Neural cell (in vitro differentiated cells): ENCODE measurements around the gene RFT1. TPM values are rescaled to one million over a fixed set of nuclear protein-coding genes. Genes with fewer than 3 reads are reported as not detected.

ENCODE experiments used
- H2AFZ ChIP-seq: fragments of 200-600, 300-800 bp; sonication (generic), shearing (Covaris generic); 2 replicates; pipeline ENCODE4 v1.6.0; 2014; ENCODE audit warnings: low read depth, mild to moderate bottlenecking, antibody characterized with exemption, low read length, moderate library complexity
- H3F3A ChIP-seq: fragments of 200-600 bp; shearing (Covaris generic); 2 replicates; pipeline ENCODE4 v1.6.1; 2016; ENCODE audit warnings: mild to moderate bottlenecking, moderate library complexity, mixed read lengths, antibody characterized with exemption, low read length; ENCODE audit not compliant: insufficient read depth, poor library complexity, severe bottlenecking
- H3K27ac ChIP-seq: fragments of 200-600, 300-800 bp; sonication (generic), shearing (Covaris generic); 2 replicates; pipeline ENCODE4 v1.5.1; 2014; ENCODE audit warnings: mild to moderate bottlenecking, low read length, moderate library complexity
- H3K27me3 ChIP-seq: fragments of 300-800, 200-600 bp; sonication (generic), shearing (Covaris generic); 2 replicates; pipeline ENCODE4 v1.6.0; 2014; ENCODE audit warnings: mild to moderate bottlenecking, low read depth, low read length, moderate library complexity; ENCODE audit not compliant: insufficient read depth
- H3K36me3 ChIP-seq: fragments of 300-800, 200-600 bp; sonication (generic), shearing (Covaris generic); 2 replicates; pipeline ENCODE4 v1.5.1; 2014; ENCODE audit warnings: mild to moderate bottlenecking, antibody characterized with exemption, low read length, moderate library complexity; ENCODE audit not compliant: insufficient read depth
- H3K4me2 ChIP-seq: fragments of 300-800, 200-600 bp; sonication (generic), shearing (Covaris generic); 2 replicates; pipeline ENCODE4 v1.6.0; 2014; ENCODE audit warnings: mild to moderate bottlenecking, low read length
- H3K4me3 ChIP-seq: fragments of 300-800, 200-600 bp; sonication (generic), shearing (Covaris generic); 2 replicates; pipeline ENCODE4 v1.5.1; 2014; ENCODE audit warnings: mild to moderate bottlenecking, low read length, moderate library complexity
- H3K79me2 ChIP-seq: fragments of 200-600 bp; shearing (Covaris generic); replicated peaks from 2 replicates; pipeline ENCODE4 v1.6.0; 2014; ENCODE audit warnings: mild to moderate bottlenecking, low read length, moderate library complexity; ENCODE audit not compliant: insufficient read depth
- H3K9ac ChIP-seq: fragments of 300-800, 200-600 bp; sonication (generic), shearing (Covaris generic); 2 replicates; pipeline ENCODE4 v1.6.1; 2016; ENCODE audit warnings: mild to moderate bottlenecking, low read length, mixed read lengths
- H3K9me2 ChIP-seq: fragments of 200-600 bp; shearing (Covaris generic); 2 replicates; pipeline ENCODE4 v1.6.1; 2016; ENCODE audit warnings: mild to moderate bottlenecking, low read length, mixed read lengths; ENCODE audit not compliant: insufficient read depth
- H3K9me3 ChIP-seq: fragments of 200-600, 300-800 bp; sonication (generic), shearing (Covaris generic); 2 replicates; pipeline ENCODE4 v1.6.1; 2016; ENCODE audit warnings: mild to moderate bottlenecking, mixed run types, low read length, moderate library complexity, mixed read lengths
- H4K20me1 ChIP-seq: fragments of 200-600 bp; shearing (Covaris generic); 2 replicates; pipeline ENCODE4 v1.6.1; 2016; ENCODE audit warnings: mild to moderate bottlenecking, mixed run types; ENCODE audit not compliant: insufficient read depth
- EP300 ChIP-seq: fragments of 450-650 bp; conservative IDR thresholded peaks from 2 replicates; pipeline ENCODE4 v1.6.1; 2014; ENCODE audit warnings: antibody characterized with exemption, mild to moderate bottlenecking, moderate library complexity; ENCODE audit not compliant: poor library complexity, severe bottlenecking
- EZH2 ChIP-seq: fragments of 200-600, 300-800 bp; shearing (Covaris generic), sonication (generic); IDR thresholded peaks from 2 replicates; pipeline ENCODE4 v1.6.1; 2014; ENCODE audit warnings: antibody characterized with exemption, low read length, borderline replicate concordance, mild to moderate bottlenecking; ENCODE audit not compliant: insufficient read depth, poor library complexity, severe bottlenecking
- MXI1 ChIP-seq: fragments of 450-650 bp; conservative IDR thresholded peaks from 2 replicates; pipeline ENCODE4 v1.6.1; 2014; ENCODE audit warnings: antibody characterized with exemption, mild to moderate bottlenecking; ENCODE audit not compliant: poor library complexity, severe bottlenecking
- POLR2AphosphoS5 ChIP-seq: IDR thresholded peaks from 2 replicates; pipeline ENCODE4 v1.6.1; 2012
- RAD21 ChIP-seq: fragments of 450-650 bp; conservative IDR thresholded peaks from 2 replicates; pipeline ENCODE4 v1.6.1; 2014; ENCODE audit warnings: antibody characterized with exemption, mild to moderate bottlenecking, moderate library complexity
- SMC3 ChIP-seq: fragments of 450-650 bp; conservative IDR thresholded peaks from 2 replicates; pipeline ENCODE4 v1.6.1; 2014; ENCODE audit warnings: antibody characterized with exemption, mild to moderate bottlenecking, moderate library complexity; ENCODE audit not compliant: poor library complexity
- TAF1 ChIP-seq: IDR thresholded peaks from 2 replicates; pipeline ENCODE4 v1.6.1; 2012; ENCODE audit warnings: low read depth
- polyA plus RNA-seq: library from polyadenylated mRNA; depleted of rRNA; stranded (reverse); fragments of >200 nt; gene quantifications from 2 replicates; pipeline ENCODE4 v1.2.3, GENCODE V29; 2014
- TF ChIP-seq, protein P1 (sequence below): fragments of 450-650 bp; IDR thresholded peaks from 2 replicates; pipeline ENCODE4 v1.5.1; 2014; ENCODE audit warnings: antibody characterized with exemption, mild to moderate bottlenecking, moderate library complexity; ENCODE audit not compliant: poor library complexity, severe bottlenecking

RFT1 gene
- polyA plus RNA-seq, 1 donor from 2014 or later, result 6.1 TPM

DNA sequence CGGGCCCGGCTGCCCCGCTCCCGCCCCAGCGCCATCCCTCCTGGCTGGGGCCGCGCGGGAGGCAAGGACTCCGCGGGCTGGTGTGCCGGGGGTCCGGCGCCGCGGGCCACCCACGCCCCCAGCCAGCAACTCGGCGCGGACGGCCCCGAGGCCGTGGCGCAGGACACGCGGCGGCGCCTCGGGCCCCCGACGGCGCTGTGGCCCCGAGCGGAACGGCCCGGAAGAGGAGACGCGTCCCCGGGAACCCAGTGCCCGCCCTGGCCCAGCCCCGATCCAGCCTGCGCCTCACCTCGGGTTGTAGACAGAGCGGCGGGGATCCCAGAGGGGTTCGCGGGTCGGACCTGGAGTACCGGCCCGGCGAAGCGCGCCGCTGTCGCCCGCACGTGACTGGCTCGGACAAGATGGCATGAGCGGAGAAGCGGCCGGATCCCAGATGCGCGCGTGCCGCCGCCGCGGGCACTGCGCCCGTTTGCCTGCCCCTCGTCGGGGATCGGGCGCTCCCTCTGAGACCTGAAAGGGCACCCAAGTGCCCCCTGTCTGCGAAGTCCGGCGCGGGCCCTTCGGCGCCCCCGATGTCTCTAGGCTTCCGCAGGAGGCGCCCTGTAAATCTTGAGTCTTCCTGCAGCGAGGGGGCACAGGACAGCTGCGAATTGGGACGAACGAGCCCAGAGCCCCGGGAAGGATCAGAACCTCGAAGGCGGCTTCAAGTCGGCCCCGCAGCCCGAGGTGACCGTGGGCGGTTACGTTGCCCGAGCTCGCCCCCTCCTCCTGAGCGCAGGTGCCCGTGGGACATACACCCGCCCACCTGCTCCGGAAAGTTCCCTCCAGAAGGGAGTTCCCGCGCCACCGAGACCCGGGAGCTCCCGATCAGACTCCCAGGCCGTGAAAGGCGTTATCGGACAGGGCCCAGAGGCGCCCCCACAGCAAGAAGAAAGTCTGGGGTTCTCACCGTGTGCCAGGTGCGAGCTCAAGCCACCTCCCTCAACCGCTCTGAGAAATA is 83.8 kb downstream of the RFT1 start:
- Histone ChIP-seq H3K27ac (no peak overlapping the region), H3K36me3 (no peaks in the 10 kb centered on the region), H3K9ac (peak overlapping the region; percentile 72), H3K27me3 (peaks cover 19% of the 10 kb centered on the region), H3K4me3 (peak overlapping the region; percentile 75), H3K9me2 (no peaks in the 10 kb centered on the region), H3K79me2 (peaks cover 16% of the 10 kb centered on the region), H3F3A (no peaks in the 10 kb centered on the region), H4K20me1 (no peaks in the 10 kb centered on the region), H3K4me2 (no peak overlapping the region), H2AFZ (peak overlapping the region; percentile 21), H3K9me3 (no peaks in the 10 kb centered on the region)
- TF ChIP-seq, protein P1, sequence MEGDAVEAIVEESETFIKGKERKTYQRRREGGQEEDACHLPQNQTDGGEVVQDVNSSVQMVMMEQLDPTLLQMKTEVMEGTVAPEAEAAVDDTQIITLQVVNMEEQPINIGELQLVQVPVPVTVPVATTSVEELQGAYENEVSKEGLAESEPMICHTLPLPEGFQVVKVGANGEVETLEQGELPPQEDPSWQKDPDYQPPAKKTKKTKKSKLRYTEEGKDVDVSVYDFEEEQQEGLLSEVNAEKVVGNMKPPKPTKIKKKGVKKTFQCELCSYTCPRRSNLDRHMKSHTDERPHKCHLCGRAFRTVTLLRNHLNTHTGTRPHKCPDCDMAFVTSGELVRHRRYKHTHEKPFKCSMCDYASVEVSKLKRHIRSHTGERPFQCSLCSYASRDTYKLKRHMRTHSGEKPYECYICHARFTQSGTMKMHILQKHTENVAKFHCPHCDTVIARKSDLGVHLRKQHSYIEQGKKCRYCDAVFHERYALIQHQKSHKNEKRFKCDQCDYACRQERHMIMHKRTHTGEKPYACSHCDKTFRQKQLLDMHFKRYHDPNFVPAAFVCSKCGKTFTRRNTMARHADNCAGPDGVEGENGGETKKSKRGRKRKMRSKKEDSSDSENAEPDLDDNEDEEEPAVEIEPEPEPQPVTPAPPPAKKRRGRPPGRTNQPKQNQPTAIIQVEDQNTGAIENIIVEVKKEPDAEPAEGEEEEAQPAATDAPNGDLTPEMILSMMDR, result peak; percentile 61
- TF ChIP-seq EZH2 (no peak), MXI1 (peak; percentile 62), EP300 (no peak), POLR2AphosphoS5 (no peak), RAD21 (no peak), TAF1 (no peak)

DNA sequence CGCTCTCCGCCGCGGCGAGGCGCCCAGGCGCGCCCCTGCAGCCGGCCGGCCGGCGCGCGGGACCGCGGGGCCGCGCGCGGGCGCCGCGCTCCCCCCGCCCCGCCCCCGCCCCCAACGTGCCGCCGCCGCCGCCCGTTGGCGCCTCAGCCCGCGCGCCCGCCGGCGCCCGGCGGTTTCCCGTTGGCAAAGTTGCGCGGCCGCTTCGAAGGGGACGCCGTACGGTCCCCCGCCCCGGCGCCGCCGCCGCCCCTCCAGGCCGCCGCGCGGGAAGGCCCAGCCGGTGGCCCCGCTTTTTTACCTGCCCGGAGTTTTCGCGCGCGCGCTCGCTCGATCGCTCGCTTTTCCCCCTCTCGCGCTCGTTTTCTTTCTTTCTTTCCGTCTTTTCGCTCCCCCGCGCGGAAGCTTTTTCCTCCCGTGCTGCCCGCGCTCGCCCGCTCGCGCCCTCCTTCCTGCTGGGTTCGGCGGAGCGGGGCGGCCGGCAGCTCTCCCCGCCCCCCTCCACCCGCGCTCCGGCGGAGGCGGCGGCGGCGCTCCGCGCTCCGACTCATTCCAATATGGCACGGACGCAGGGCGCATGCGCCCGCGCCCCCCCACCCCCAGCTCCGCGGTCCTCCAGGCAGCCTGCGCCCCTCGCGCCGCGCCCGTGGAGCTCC is 84.6 kb downstream of the RFT1 start, which contains the start of gene SFMBT1:
Gene SFMBT1, minus strand, starts transcription at position 556 of the 653 bp plus-strand sequence. CDS start 76,945 bp downstream, outside the sequence.
- Histone ChIP-seq H3K9ac (peak within 1 kb of the TSS; percentile 72), H4K20me1 (no peaks in the 10 kb centered on the region), H3K27ac (peak within 1 kb of the TSS; percentile 60), H3K79me2 (peaks cover 21% of the 10 kb centered on the region), H3K36me3 (no peaks in the 10 kb centered on the region), H3K4me3 (peak within 1 kb of the TSS; percentile 75), H3K4me2 (no peak within 1 kb of the TSS), H3F3A (no peaks in the 10 kb centered on the region), H2AFZ (peak within 1 kb of the TSS; percentile 21), H3K9me2 (no peaks in the 10 kb centered on the region), H3K9me3 (no peaks in the 10 kb centered on the region), H3K27me3 (peaks cover 19% of the 10 kb centered on the region)
- peak; percentile 39 for TF ChIP-seq POLR2AphosphoS5
- no peak for TF ChIP-seq EZH2
- TF ChIP-seq SMC3, result no peak
- TF ChIP-seq RAD21, result no peak
- TF ChIP-seq, protein P1, result no peak
- TF ChIP-seq EP300, result no peak
- TF ChIP-seq TAF1, result no peak
- no peak for TF ChIP-seq MXI1
